ENCODE results near the gene PHLDA3.

PHLDA3 gene

DNA sequence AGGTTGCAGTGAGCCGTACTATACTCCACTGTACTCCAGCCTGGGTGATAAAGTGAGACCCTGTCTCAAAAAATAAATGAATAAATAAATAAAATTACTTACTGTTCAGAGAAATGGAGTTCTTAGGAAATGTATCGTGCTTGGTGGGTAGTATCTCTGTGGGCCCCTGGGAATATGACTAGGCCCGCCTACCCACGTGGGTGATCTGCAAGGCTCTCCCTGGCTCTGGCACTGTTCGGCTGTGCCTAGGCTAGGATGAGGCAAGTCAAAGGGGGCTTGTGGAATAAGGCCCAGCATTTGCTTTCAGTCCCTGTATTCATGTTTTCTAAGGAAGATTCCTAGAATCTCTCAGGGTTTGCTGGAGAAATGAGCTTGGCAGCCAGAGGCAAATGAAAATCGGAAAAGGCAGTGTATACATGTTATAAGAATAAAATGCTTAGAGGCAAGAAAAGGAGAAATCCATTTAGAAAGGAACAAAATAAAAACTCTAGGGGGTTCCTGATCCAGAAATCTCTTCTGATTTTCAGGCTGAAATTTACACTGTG is 42.5 kb upstream of the PHLDA3 start:
- Histone ChIP-seq H3K4me2 (ENCODE audit: low read depth, low read length, poor library complexity, severe bottlenecking) (no peak overlapping the region), H3K9me3 (ENCODE audit: insufficient read depth, low read depth, low read length) (no peaks in the 10 kb centered on the region), H3K4me3 (ENCODE audit: low read length, poor library complexity, severe bottlenecking) (no peak overlapping the region), H3K9ac (ENCODE audit: low read depth, low read length, poor library complexity, severe bottlenecking) (no peak overlapping the region), H2AFZ (ENCODE audit: low read length) (no peak overlapping the region), H4K20me1 (ENCODE audit: insufficient read depth, low read length, poor library complexity, severe bottlenecking) (no peaks in the 10 kb centered on the region), H3K9me2 (replicated peaks; ENCODE audit: low read depth, low read length) (no peaks in the 10 kb centered on the region), H3F3A (ENCODE audit: low read depth) (0 out of 2 replicates have a peak, but pooled peaks cover 4% of the 10 kb centered on the region), H3K79me2 (ENCODE audit: insufficient read depth, low read length) (peaks cover 19% of the 10 kb centered on the region), H3K4me1 (ENCODE audit: insufficient read depth, low read length, poor library complexity, severe bottlenecking) (peaks cover 29% of the 10 kb centered on the region), H3K36me3 (ENCODE audit: insufficient read depth, low read length) (no peaks in the 10 kb centered on the region), H3K27me3 (ENCODE audit: insufficient read depth, low read length, poor library complexity, severe bottlenecking) (no peaks in the 10 kb centered on the region)
- no peak for TF ChIP-seq EZH2phosphoT487 (IDR thresholded peaks at IDR 0.05; ENCODE audit: borderline replicate concordance)
- TF ChIP-seq CTCF (conservative IDR thresholded peaks at IDR 0.05; ENCODE audit: low read length), result no peak

- H2AFZ ChIP-seq (ENCODE audit: low read length), result no peak overlapping the region
- H3K9ac ChIP-seq (ENCODE audit: low read depth, low read length, poor library complexity, severe bottlenecking), result no peak overlapping the region
- peaks cover 26% of the 10 kb centered on the region for H3K79me2 ChIP-seq (ENCODE audit: insufficient read depth, low read length)
- H3K27me3 ChIP-seq (ENCODE audit: insufficient read depth, low read length, poor library complexity, severe bottlenecking), result no peaks in the 10 kb centered on the region
- no peak overlapping the region for H3K4me2 ChIP-seq (ENCODE audit: low read depth, low read length, poor library complexity, severe bottlenecking)
- H4K20me1 ChIP-seq (ENCODE audit: insufficient read depth, low read length, poor library complexity, severe bottlenecking), result peaks cover 5% of the 10 kb centered on the region
- 0 out of 2 replicates have a peak, but pooled peaks cover 4% of the 10 kb centered on the region for H3F3A ChIP-seq (ENCODE audit: low read depth)
- TF ChIP-seq EZH2phosphoT487 (IDR thresholded peaks at IDR 0.05; ENCODE audit: borderline replicate concordance) (no peak), CTCF (conservative IDR thresholded peaks at IDR 0.05; ENCODE audit: low read length) (no peak)
- peaks cover 35% of the 10 kb centered on the region for H3K4me1 ChIP-seq (ENCODE audit: insufficient read depth, low read length, poor library complexity, severe bottlenecking)
- H3K4me3 ChIP-seq (ENCODE audit: low read length, poor library complexity, severe bottlenecking), result no peak overlapping the region
- H3K9me2 ChIP-seq (replicated peaks; ENCODE audit: low read depth, low read length), result no peaks in the 10 kb centered on the region
- H3K36me3 ChIP-seq (ENCODE audit: insufficient read depth, low read length), result no peaks in the 10 kb centered on the region
- no peaks in the 10 kb centered on the region for H3K9me3 ChIP-seq (ENCODE audit: insufficient read depth, low read depth, low read length)
Observed at GRCh38 chr1:201510734-201511133, 41.7 kb upstream of the PHLDA3 start.

DNA sequence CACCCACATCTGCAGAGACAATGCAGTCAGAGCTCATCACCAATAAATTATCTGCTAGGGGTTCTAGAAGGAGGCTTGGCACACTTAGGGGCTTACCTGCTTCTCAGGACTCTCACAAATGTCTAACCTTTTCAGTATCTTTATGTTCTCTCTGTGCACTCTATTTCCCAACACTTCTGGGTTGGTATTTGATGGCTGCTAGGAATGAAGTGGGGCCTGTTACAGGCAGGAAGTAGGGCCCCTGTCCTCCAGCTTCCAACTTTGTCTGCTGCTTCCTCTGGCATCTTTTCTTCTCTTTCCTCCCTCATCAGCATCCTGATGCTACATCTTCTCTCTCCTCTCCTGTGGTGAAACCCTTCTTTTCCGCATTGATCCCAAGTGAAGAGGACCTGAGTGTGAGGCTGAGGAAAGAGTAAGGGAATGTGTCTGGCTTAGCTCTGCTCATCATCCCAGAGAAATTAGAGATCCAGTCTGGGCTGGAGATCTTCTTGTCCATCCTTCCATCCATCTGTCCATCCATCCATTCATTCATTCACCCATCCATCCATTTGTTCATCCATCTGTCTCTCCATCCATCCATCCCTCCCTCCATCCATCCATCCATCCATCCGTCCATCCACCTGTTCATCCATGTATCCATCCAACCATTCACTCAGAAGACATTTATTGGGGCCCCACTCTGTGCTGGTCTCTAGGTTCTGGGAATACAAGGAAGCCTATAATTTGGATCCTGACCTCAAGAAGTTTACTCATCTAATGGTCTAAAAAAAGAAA is 40.8 kb upstream of the PHLDA3 start:
- Histone ChIP-seq H3K27me3 (ENCODE audit: insufficient read depth, low read length, poor library complexity, severe bottlenecking) (no peaks in the 10 kb centered on the region), H3K4me2 (ENCODE audit: low read depth, low read length, poor library complexity, severe bottlenecking) (peak overlapping the region; percentile 82)

More for the DNA sequence above, 40.8 kb upstream of the PHLDA3 start:
- TF ChIP-seq EZH2phosphoT487 (IDR thresholded peaks at IDR 0.05; ENCODE audit: borderline replicate concordance) (no peak), CTCF (conservative IDR thresholded peaks at IDR 0.05; ENCODE audit: low read length) (no peak)
- H3K4me1 ChIP-seq (ENCODE audit: insufficient read depth, low read length, poor library complexity, severe bottlenecking), result peaks cover 44% of the 10 kb centered on the region
- 0 out of 2 replicates have a peak, but pooled peaks cover 4% of the 10 kb centered on the region for H3F3A ChIP-seq (ENCODE audit: low read depth)
- peaks cover 36% of the 10 kb centered on the region for H3K79me2 ChIP-seq (ENCODE audit: insufficient read depth, low read length)
- peak overlapping the region; percentile 28 for H3K9ac ChIP-seq (ENCODE audit: low read depth, low read length, poor library complexity, severe bottlenecking)
- H4K20me1 ChIP-seq (ENCODE audit: insufficient read depth, low read length, poor library complexity, severe bottlenecking), result peaks cover 5% of the 10 kb centered on the region
- no peak overlapping the region for H3K4me3 ChIP-seq (ENCODE audit: low read length, poor library complexity, severe bottlenecking)
- no peaks in the 10 kb centered on the region for H3K36me3 ChIP-seq (ENCODE audit: insufficient read depth, low read length)
- no peaks in the 10 kb centered on the region for H3K9me2 ChIP-seq (replicated peaks; ENCODE audit: low read depth, low read length)
- no peak overlapping the region for H2AFZ ChIP-seq (ENCODE audit: low read length)
- no peaks in the 10 kb centered on the region for H3K9me3 ChIP-seq (ENCODE audit: insufficient read depth, low read depth, low read length)
